Stimulated activated CD4-positive, alpha-beta T cell treated with anti-CD3 and anti-CD28 coated beads, TNF-alpha, amount 100 ng/mL, for 48 hours (primary cell): ENCODE measurements around the gene BAIAP2.
"Not testable (repeated sequence)": the region's sequence is repeated elsewhere in the genome, so short reads cannot be mapped to it uniquely, and the experiment has no call there.

ENCODE experiments used
- DNase-seq, 3 donors: peaks; one replicate each; pipeline ENCODE4 v3.0.0-alpha.2; 2020; ENCODE audit warnings: low read depth in 3 of 3

BAIAP2 gene

GRCh38 chr17:81021531-81022343, 13.2 kb upstream of the BAIAP2 start:
- no peak for DNase-seq

GRCh38 chr17:81022344-81022676, 12.6 kb upstream of the BAIAP2 start:
- DNase-seq, result no peak

GRCh38 chr17:81025065-81025740, 9.7 kb upstream of the BAIAP2 start:
- DNase-seq, result no peak

- no peak for DNase-seq
These were observed 9.2 kb upstream of the BAIAP2 start for GRCh38 chr17:81025741-81026129.

- DNase-seq, result no peak
These were observed 8.5 kb upstream of the BAIAP2 start for GRCh38 chr17:81026266-81027036.

GRCh38 chr17:81027038-81027437, 7.9 kb upstream of the BAIAP2 start:
- no peak for DNase-seq

- DNase-seq, result no peak
These were observed 7.1 kb upstream of the BAIAP2 start for GRCh38 chr17:81027591-81028505.

GRCh38 chr17:81028506-81028858, 6.5 kb upstream of the BAIAP2 start:
- no peak for DNase-seq

- DNase-seq, result no peak
These were observed 5.1 kb upstream of the BAIAP2 start for GRCh38 chr17:81029859-81030258.

GRCh38 chr17:81030312-81030711, 4.6 kb upstream of the BAIAP2 start:
- not testable (repeated sequence) for DNase-seq

GRCh38 chr17:81030741-81031565, 4.0 kb upstream of the BAIAP2 start:
- no peak for DNase-seq

GRCh38 chr17:81031566-81032550, 3.1 kb upstream of the BAIAP2 start:
- no peak for DNase-seq

GRCh38 chr17:81032641-81033480, 2.1 kb upstream of the BAIAP2 start:
- DNase-seq, result no peak

- DNase-seq, result no peak
These were observed 1.3 kb upstream of the BAIAP2 start for GRCh38 chr17:81033535-81034167.

- no peak for DNase-seq
These were observed 678 bp upstream of the BAIAP2 start for GRCh38 chr17:81034168-81034777.

GRCh38 chr17:81035521-81036196, 708 bp downstream of the BAIAP2 start:
- DNase-seq, result no peak
